Skeletal muscle satellite cell (primary cell): ENCODE measurements around the gene AKAP13.
"Not testable (repeated sequence)": the region's sequence is repeated elsewhere in the genome, so short reads cannot be mapped to it uniquely, and the experiment has no call there.

Experiments
- H3K27me3 ChIP-seq: 2 replicates; pipeline ENCODE4 v1.7.0; 2013; ENCODE audit warnings: low read length; ENCODE audit not compliant: control insufficient read depth, insufficient read depth
- H3K36me3 ChIP-seq: 2 replicates; pipeline ENCODE4 v1.7.0; 2013; ENCODE audit warnings: mild to moderate bottlenecking, control low read depth, low read length; ENCODE audit not compliant: insufficient read depth
- H3K4me1 ChIP-seq: 2 replicates; pipeline ENCODE4 v1.7.0; 2013; ENCODE audit warnings: low read length; ENCODE audit not compliant: control insufficient read depth, insufficient read depth
- H3K4me2 ChIP-seq: 2 replicates; pipeline ENCODE4 v1.7.0; 2013; ENCODE audit warnings: mild to moderate bottlenecking, low read length
- H3K4me3 ChIP-seq: 2 replicates; pipeline ENCODE4 v1.7.0; 2013; ENCODE audit warnings: low read length
- H3K9ac ChIP-seq: 2 replicates; pipeline ENCODE4 v1.7.0; 2013; ENCODE audit warnings: mild to moderate bottlenecking, low read depth, low read length, moderate library complexity
- H3K9me3 ChIP-seq: replicated peaks from 2 replicates; pipeline ENCODE4 v1.7.0; 2013; ENCODE audit warnings: mild to moderate bottlenecking, control low read depth, low read length

Gene AKAP13

GRCh38 chr15:85584872-85585271, 204.5 kb downstream of the AKAP13 start:
- H3K27me3 ChIP-seq, result no peaks in the 10 kb centered on the region
- H3K9ac ChIP-seq, result no peak overlapping the region
- H3K4me3 ChIP-seq, result no peak overlapping the region
- peaks cover 87% of the 10 kb centered on the region for H3K4me1 ChIP-seq
- peaks cover 21% of the 10 kb centered on the region for H3K36me3 ChIP-seq
- H3K4me2 ChIP-seq, result no peak overlapping the region
- no peaks in the 10 kb centered on the region for H3K9me3 ChIP-seq

- not testable (repeated sequence) for H3K4me3 ChIP-seq, H3K9ac ChIP-seq, H3K9me3 ChIP-seq, H3K27me3 ChIP-seq, H3K4me2 ChIP-seq
- Histone ChIP-seq H3K36me3 (peaks cover 12% of the 10 kb centered on the region), H3K4me1 (peaks cover 81% of the 10 kb centered on the region)
Measured at GRCh38 chr15:85586196-85586595, 205.8 kb downstream of the AKAP13 start.

GRCh38 chr15:85587707-85588411, 207.5 kb downstream of the AKAP13 start:
- no peaks in the 10 kb centered on the region for H3K9me3 ChIP-seq
- peaks cover 4% of the 10 kb centered on the region for H3K36me3 ChIP-seq
- H3K27me3 ChIP-seq, result no peaks in the 10 kb centered on the region
- H3K4me2 ChIP-seq, result peak overlapping the region; percentile 58
- peaks cover 76% of the 10 kb centered on the region for H3K4me1 ChIP-seq
- H3K4me3 ChIP-seq, result peak overlapping the region; percentile 12
- H3K9ac ChIP-seq, result peak overlapping the region; percentile 68

GRCh38 chr15:85588677-85589076, 208.3 kb downstream of the AKAP13 start:
- no peaks in the 10 kb centered on the region for H3K9me3 ChIP-seq
- H3K27me3 ChIP-seq, result no peaks in the 10 kb centered on the region
- H3K9ac ChIP-seq, result peak overlapping the region; percentile 68
- H3K36me3 ChIP-seq, result peaks cover 4% of the 10 kb centered on the region
- H3K4me1 ChIP-seq, result peaks cover 68% of the 10 kb centered on the region
- H3K4me2 ChIP-seq, result peak overlapping the region; percentile 47
- no peak overlapping the region for H3K4me3 ChIP-seq

- peak overlapping the region; percentile 47 for H3K4me2 ChIP-seq
- H3K9me3 ChIP-seq, result no peaks in the 10 kb centered on the region
- peak overlapping the region; percentile 53 for H3K9ac ChIP-seq
- no peaks in the 10 kb centered on the region for H3K27me3 ChIP-seq
- H3K36me3 ChIP-seq, result peaks cover 4% of the 10 kb centered on the region
- H3K4me3 ChIP-seq, result no peak overlapping the region
- H3K4me1 ChIP-seq, result peaks cover 56% of the 10 kb centered on the region
Measured at GRCh38 chr15:85589851-85590250, 209.4 kb downstream of the AKAP13 start.

GRCh38 chr15:85591622-85592021, 211.2 kb downstream of the AKAP13 start:
- Histone ChIP-seq H3K27me3 (no peaks in the 10 kb centered on the region), H3K4me3 (no peak overlapping the region), H3K4me2 (no peak overlapping the region), H3K36me3 (peaks cover 4% of the 10 kb centered on the region), H3K9ac (no peak overlapping the region), H3K9me3 (no peaks in the 10 kb centered on the region), H3K4me1 (peaks cover 55% of the 10 kb centered on the region)

GRCh38 chr15:85592148-85592547, 211.7 kb downstream of the AKAP13 start:
- H3K4me2 ChIP-seq, result no peak overlapping the region

GRCh38 chr15:85593809-85594445, 213.5 kb downstream of the AKAP13 start:
- H3K4me2 ChIP-seq, result no peak overlapping the region
- no peak overlapping the region for H3K9ac ChIP-seq
- H3K27me3 ChIP-seq, result no peaks in the 10 kb centered on the region
- H3K36me3 ChIP-seq, result peaks cover 3% of the 10 kb centered on the region
- no peaks in the 10 kb centered on the region for H3K9me3 ChIP-seq
- H3K4me1 ChIP-seq, result peaks cover 35% of the 10 kb centered on the region
- H3K4me3 ChIP-seq, result no peak overlapping the region

More at GRCh38 chr15:85592148-85592547, 211.7 kb downstream of the AKAP13 start:
- no peaks in the 10 kb centered on the region for H3K9me3 ChIP-seq
- H3K36me3 ChIP-seq, result peaks cover 2% of the 10 kb centered on the region
- peaks cover 51% of the 10 kb centered on the region for H3K4me1 ChIP-seq
- H3K27me3 ChIP-seq, result no peaks in the 10 kb centered on the region
- no peak overlapping the region for H3K4me3 ChIP-seq
- no peak overlapping the region for H3K9ac ChIP-seq

GRCh38 chr15:85595804-85596536, 215.6 kb downstream of the AKAP13 start:
- Histone ChIP-seq H3K4me2 (no peak overlapping the region), H3K4me3 (no peak overlapping the region), H3K27me3 (no peaks in the 10 kb centered on the region), H3K4me1 (peaks cover 18% of the 10 kb centered on the region), H3K9me3 (no peaks in the 10 kb centered on the region), H3K9ac (no peak overlapping the region), H3K36me3 (peaks cover 8% of the 10 kb centered on the region)

GRCh38 chr15:85597155-85597815, 216.9 kb downstream of the AKAP13 start:
- Histone ChIP-seq H3K27me3 (no peaks in the 10 kb centered on the region), H3K9me3 (no peaks in the 10 kb centered on the region), H3K36me3 (peaks cover 8% of the 10 kb centered on the region), H3K4me3 (no peak overlapping the region), H3K9ac (no peak overlapping the region), H3K4me1 (peaks cover 10% of the 10 kb centered on the region), H3K4me2 (no peak overlapping the region)

GRCh38 chr15:85598219-85598618, 217.8 kb downstream of the AKAP13 start:
- Histone ChIP-seq H3K4me1 (peaks cover 7% of the 10 kb centered on the region), H3K4me3 (no peak overlapping the region), H3K27me3 (no peaks in the 10 kb centered on the region), H3K36me3 (peaks cover 11% of the 10 kb centered on the region), H3K4me2 (no peak overlapping the region), H3K9me3 (no peaks in the 10 kb centered on the region), H3K9ac (no peak overlapping the region)
